NCI-H146 (cell line): ENCODE measurements around the gene HNMT.
"Not testable (repeated sequence)": the region's sequence is repeated elsewhere in the genome, so short reads cannot be mapped to it uniquely, and the experiment has no call there.

ENCODE experiments used
- DNase-seq: peaks from one replicate; lab custom pipeline; 2025; lab: John Stamatoyannopoulos, UW

Gene HNMT

DNA sequence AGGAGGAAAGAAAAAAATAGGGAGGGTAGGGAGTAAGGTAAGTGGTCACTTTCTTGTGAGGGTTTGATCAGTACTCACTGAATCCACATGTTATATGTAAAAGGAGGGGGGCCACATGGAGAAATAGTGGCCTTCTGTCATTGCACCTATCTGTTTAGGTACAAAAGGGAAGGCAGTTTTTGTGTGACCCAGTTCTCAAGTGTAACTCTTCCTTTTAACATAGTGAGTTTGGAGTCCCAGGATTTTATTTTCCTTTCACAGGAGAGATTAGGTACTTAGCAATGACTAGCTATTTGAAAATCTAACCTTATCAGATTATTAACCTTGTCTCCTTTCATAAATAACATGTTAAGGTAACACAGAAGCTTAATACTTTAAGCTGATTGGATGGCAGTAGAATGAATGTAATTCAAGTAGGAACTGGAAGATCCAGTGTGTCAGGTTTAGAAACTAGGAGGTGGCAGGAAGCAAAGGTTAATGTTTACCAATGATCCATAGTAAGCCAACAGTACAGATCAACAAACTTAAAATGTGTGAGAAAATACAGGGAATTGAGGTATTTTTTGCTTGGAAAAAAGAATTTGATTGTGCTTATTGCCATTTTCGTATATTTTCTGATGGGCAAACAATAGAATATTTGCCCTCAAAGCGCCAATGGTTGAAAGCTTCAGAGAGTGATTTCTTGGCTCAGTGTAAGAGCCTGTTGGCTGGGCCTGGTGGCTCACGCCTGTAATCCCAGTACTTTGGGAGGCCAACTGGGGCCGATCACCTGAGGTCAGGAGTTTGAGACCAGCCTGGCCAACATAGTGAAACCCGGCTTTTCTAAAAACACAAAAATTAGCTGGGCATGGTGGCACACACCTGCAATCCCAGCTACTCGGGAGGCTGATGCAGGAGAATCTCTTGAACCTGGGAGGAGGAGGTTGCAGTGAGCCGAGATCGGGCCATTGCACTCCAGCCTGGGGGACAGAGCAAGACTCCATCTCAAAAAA is 11.3 kb downstream of the HNMT start:
- DNase-seq: no peak

DNA sequence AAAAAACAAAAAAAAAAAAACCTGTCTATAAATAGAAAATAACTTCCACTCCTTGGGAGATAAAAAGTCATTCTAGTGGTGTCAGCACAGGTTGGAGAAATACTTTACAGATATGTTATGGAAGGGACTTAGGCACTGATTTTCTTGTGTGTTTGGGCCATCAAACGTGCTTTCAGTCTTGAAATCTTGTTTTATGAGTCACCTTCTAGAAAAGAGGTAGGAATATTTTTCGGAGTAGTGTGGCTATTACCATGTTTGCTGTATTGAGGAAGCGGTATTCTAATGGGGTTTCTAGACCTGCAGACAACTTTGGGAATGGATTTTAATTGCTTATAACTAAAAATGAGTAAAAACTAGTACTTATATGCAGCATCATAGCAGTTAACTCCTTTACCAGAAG is 12.0 kb downstream of the HNMT start:
- no peak for DNase-seq

DNA sequence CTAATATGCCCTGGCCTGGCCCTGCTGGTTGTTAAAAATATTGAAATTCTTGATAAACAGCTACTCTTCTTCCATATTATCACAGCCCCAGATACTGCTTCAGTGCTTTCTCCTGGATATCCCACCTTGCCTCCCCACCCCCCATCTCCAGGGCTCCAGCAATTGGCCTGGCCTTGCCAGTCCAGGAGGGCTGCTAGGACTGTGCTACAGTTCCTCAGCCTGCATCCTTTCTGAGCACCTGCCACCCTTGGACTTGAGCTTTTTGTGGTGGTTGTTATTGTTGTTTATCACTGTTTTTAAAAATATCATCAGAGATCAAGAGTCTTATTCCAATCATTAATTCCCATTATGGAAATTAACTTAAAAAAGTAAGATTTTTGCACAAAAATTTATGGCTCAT is 13.5 kb downstream of the HNMT start:
- no peak for DNase-seq

DNA sequence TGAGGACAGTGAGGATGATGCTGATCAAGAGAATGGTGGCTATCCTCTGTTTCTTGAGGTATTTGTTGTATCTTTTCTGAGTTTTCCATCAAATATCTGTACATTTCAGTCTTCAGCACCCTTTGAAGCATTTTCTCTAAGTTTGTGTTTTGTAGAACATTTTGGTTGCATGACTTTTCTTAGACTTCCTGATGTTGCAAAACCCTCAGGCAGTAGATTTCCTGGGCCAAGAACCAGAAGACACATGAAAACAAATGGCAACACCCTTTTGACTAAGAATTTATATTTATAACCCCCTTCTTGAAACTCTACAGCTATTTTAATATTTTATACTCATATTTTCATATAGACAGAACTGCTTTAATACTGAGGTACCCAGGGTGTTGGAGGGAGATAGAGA is 16.2 kb downstream of the HNMT start:
- DNase-seq: no peak

DNA sequence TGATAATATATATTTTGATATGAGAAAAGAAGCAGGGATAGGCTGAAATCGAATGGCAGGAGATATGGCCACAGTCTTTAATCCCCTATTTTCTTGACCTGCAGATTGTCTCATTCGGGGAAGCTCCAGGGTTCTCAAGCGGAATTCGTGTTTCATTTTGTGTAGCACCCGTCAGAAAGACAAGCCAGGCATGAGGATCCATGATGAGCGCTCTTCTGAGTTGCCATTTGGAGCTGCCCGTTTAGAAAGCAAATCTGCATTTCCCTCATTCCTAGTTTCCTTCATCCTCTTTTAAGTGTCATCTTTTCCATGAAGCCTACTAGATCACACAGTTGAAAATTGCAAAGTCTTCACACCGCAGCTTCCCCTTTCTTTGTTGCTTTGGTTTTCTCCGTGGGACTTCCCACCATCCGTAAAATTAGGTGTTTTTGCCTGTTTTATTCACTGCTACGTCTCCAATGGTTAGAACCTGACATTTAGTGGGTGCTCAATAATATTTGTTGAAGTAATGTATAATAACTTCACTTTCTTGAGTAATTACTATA is 16.9 kb downstream of the HNMT start:
- DNase-seq: no peak

DNA sequence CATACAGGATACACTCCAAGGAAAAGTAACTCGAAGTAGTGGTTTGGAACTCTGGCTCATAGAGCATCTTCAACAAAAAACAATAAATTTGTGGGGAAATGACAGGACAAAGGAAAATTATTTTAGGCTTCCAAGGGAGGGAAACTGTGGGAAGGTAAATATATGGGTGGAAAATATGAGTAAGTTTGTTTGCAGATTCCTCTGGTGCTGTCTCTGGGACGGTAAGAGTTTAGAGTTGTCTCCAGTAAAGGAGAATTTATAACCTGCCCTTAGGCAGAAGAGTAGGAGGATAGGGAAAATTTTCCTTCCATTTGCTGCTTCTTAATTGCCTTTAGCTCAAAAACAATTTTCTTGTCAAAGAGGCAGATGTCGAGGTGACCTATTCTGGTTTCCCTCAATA is 19.3 kb downstream of the HNMT start:
- DNase-seq: no peak

DNA sequence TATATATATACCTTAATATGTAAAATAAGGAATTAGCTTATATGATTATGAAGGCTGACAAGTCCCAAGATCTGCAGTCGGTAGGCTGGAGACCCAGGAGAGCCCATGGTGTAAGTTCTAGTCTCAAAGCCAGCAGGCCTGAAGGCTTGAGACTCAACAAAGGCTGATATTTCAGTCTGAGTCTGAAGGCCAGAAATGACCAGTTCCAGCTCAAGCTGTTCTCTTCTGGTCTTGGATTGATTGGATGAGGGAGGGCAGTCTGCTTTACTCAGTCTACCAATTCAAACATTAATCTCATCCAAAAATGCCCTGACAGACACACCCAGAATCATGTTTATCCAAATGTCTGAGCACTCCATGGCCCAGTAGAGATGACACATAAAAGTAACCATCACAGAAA is 22.0 kb downstream of the HNMT start:
- no peak for DNase-seq

DNA sequence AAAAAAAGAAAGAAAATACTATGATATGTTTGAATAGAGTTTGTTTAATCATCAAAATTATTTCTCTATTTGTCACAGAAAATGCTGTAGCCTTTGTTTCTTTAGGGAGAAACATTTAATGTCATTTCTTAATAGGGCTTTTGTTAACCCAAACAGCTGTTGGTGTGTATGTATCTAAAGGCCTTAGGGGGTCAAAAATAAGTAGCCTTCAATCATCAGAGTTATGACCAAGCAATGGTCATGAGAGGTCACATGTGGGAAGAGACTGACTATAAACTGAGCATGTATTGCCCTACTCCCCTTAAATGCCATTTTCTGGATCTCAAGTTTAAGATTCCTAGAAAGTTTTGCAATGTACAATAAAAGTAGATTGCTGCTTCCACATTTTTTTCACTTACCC is 22.7 kb downstream of the HNMT start:
- DNase-seq: no peak

DNA sequence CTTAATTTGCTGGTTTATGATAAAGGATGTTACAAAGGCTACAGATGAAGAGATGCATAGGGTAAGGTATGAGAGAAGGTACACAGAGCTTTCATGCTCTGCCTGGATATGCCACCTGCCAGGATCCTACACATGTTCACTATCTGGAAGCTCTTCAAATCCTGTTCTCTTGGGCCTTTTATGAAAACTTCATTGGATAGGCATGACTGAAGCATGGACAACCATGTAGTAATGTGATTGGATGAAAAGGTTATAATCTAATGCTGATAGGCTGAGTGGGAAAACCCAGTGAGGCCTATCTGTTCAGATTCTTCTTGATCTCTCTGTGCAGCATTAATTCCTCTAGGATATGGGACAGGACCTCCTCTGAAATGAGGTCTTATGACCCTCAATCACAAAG is 26.8 kb downstream of the HNMT start:
- no peak for DNase-seq

DNA sequence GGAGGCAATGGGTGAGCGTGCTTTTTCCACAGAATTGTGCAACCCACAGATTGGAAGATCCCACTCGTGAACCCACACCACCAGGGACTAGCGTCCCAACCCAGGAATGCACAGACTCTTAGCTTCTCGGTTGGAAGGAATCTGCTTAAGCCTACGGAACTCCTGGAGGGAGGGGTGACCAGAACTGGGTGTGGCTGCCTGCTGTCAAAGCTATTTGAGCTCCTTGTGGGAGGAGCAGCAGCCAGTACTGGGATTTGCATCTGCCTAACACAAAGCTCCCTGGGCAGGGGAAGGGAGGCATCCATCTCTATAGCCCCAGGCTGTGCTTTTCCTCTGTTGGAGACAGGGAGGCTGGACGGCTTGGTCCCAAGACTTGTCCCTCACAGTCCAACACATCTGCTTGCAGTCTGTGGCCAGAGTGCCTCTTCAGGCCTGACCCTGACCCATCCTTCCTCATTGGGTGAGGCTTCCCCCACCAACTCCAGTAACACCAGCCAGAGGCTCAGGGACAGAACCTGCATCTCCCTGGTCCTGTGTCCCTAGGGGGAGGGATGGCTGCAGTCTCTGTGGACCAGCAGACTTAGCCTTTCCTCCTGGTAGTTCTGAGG is 27.9 kb downstream of the HNMT start:
- DNase-seq: no peak

DNA sequence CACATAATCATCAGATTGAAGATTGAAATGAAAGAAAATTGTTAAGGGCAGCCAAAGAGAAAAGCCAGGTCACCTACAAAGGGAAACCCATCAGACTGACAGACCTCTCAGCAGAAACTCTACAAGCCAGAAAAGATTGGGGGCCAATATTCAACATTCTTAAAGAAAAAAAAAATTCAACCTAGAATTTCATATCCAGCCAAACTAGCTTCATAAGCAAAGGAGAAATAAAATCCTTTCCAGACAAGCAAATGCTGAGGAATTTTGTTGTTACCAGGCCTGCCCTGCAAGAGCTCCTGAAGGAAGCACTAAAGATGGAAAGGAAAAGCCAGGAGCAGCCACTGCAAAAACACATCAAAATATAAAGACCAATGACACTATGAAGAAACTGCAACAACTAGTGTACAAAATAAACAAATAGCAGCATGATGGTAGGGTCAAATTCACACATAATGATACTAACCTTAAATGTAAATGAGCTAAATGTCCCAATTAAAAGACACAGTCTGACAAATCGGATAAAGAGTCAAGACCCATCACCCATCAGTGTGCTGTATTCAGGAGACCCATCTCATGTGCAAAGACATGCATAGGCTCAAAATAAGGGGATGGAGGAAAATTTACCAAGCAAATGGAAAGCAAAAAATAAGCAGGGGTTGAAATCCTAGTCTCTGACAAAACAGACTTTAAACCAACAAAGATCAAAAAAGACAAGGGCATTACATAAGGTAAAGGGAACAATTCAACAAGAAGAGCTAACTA is 29.6 kb downstream of the HNMT start:
- DNase-seq: not testable (repeated sequence)

DNA sequence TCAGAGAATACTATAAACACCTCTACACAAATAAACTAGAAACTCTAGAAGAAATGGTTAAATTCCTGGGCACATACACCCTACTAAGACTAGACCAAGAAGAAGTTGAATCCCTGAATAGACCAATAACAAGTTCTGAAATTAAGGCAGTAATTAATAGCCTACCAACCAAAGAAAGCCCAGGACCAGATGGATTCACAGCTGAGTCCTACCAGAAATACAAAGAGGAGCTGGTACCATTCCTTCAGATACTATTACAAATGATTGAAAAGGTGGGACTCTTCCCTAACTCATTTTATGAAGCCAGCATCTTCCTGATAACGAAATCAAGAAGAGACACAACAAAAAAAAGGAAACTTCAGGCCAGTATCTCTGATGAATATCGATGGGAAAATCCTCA is 31.1 kb downstream of the HNMT start:
- DNase-seq: not testable (repeated sequence)

DNA sequence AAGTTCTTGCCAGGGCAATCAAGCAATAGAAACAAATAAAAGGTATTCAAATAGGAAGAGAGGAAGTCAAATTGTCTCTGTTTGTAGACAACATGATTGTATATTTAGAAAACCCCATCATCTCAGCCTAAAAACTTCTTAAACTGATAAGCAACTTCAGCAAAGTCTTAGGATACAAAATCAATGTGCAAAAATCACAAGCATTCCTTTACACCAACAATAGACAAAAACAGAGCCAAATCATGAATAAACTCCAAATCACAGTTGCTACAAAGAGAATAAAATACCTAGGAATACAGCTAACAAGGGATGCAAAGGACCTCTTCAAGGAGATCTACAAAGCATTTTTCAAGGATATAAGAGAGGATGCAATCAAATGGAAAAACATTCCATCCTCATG is 31.9 kb downstream of the HNMT start:
- not testable (repeated sequence) for DNase-seq

DNA sequence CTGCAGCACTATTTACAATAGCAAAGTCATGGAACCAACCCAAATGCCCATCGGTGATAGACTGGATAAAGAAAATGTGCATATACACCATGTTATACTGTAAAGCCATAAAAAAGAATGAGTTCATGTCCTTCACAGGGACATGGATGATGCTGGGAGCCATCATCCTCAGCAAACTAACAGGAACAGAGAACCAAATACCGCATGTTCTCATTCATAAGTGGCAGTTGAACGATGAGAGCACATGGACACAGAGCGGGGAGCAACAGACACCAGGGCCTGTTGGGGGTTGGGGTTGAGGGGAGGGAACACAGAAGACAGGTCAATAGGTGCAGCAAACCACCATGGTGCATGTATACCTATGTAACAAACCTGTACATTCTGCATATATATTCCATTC is 33.5 kb downstream of the HNMT start:
- no peak for DNase-seq

DNA sequence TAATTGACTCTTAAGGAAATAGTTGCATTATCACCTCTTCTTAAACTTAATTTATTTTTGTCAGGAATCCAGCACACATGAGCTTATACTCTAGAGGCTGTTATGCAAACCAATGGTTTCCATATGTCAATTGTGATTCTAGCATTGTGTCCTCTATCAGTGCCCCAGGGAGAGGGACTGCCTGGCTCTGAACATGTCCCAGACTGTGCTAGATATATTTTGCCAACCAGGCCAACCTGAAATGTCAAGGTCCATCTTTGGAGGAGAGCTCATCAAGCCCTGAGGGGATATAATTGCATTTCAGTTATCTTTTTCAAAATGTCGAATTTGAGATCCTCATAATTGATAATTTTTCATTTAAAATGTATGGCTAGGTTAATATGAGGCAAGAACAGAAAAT is 34.2 kb downstream of the HNMT start:
- no peak for DNase-seq

DNA sequence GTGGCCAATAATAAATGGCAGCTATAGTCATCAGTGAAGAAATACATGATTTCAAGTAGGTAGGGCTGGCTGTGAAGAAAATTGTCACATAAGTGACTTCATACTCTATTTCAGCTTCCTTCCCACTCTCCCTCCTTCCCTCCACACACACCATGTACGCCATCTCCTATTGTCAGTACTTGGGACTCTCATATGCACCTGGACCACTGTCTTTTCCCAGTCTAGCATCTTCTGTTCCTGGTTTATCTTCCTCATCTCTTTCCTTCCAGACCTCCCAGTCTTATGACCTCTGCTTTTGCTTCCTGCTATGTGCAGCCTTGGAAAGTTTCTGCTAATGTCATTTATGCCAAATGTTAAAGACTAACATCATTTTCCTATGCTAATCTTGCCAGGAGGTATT is 35.0 kb downstream of the HNMT start:
- no peak for DNase-seq

DNA sequence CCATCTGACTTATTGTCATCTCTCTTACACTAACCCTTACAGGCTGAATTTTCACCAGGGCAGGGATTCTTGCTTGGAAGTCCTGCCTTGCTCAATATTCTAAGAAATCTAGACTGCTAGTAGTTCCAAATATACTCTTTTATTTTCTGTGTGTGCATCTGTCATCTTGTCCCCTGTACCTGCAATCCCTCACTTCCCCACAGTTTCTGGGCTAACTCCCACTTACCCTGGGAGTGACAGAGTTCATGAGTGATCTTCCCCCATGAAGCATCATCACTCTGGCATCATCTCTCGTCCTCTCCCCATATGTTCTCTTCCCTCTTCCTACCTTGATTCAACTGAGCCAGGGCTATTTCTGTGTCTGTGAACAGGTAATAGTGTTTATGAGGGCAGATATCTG is 35.7 kb downstream of the HNMT start:
- no peak for DNase-seq

DNA sequence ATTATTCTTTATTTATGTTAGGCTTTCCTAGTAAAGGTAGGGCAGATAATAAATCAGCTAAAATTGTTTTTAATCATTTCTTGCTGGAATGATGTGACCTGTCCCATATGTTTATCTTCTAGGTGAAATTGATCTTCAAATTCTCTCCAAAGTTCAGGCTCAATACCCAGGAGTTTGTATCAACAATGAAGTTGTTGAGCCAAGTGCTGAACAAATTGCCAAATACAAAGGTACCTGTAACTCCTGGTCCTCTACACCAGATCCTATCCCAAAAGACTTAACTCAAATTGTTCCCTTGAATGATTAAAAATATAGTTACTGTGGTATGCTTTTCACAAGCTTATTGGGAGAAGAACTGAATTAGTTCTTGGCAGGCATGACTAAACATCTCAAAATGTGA is 36.5 kb downstream of the HNMT start:
- DNase-seq: no peak

DNA sequence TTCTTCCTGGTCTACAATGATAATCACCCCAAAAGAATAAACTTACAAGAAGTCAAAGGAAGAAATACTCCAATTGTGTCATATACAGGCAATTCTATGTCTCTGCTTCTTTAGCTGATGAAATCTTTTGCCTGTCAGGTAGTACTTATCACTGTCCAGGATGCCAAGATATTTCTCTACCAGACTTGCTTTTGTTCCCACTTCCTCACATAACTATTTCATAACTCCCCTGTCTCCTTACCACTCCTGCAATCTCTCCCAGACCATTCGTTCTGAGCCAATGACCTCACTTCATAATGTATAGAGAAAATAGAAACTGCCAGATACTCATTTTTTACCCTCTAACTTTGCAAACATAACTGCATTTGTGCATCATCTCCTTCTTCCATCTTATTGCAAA is 39.1 kb downstream of the HNMT start:
- no peak for DNase-seq

DNA sequence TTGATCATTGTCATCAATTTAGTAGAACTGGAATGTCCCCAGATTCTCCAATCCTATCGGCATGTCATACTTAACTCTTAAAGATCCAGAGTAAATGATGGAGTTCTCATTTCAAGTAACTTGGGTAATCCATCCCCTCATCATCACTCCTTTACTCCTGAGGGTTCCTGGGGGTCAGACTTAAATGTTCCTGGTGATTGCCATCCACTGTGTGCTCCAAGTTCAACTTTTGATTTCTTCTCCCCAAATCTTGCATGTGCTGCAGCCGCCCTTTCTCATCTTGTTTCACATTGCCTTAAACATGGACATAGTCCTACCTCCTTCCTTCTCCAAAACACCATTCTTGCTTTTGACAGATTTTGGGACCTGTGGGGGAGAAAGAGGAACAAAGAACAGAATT is 43.2 kb downstream of the HNMT start:
- DNase-seq: no peak

DNA sequence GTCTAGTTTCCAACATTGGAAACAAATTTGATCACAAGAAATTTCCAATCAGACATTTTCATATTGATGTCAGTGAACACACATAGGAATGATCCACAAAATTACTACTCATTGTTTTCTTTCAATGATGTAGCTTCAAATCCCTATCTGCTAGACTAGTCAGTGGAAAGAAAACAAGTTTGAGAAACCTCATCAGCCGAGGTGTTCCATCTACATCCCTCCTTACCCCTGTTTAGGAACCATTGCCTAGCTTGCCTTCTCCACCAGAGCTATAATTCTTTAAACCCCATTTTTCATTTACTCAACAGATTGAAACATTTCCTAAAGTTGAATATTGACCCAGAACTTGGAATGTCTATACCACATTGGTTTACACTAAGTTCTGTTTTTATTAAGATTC is 45.3 kb downstream of the HNMT start:
- no peak for DNase-seq

DNA sequence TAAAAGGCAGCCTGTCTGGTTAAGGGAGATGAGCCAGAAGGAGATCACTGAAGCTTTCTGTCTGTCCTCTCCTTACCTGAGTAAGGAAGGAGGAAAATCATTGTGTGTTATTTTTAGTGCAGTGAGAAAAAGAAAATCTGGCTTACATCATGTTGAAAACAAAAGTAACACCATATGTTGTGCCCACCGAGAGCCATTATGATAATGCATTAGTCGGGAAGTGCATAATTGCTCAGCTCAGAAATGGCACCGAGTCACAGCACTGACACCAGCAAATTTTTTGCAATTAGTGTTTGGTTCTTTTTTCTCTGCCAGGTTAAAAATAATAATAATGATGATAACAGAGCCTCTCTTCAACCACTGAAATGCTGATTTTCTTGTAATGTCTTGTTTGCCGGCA is 46.6 kb downstream of the HNMT start:
- no peak for DNase-seq

DNA sequence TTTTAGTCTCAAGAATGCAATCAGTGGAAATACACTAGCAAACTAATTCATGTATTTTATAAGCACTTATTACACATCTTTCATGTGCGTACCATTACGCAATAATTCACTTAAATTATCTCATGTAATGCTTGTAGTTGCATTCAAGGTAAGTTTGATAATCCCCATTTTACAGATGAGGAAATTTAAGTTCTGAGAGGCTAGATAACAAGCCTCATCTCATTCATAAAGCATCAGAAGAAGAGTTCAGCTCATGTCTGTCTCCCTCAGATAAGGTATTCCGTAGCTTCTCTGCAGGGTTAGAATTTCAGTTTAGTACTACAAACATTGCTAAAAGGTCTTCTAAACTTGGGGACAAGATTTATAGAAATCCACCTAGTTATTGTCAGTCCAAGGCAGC is 47.8 kb downstream of the HNMT start:
- no peak for DNase-seq
